IMR-90 (cell line): ENCODE measurements around the gene ZNF524.

Source experiments
- CEBPB ChIP-seq: IDR thresholded peaks from 2 replicates; pipeline ENCODE4 v1.6.1; 2012; ENCODE audit warnings: low read depth, low read length, improper control_type of control experiment
- MXI1 ChIP-seq: IDR thresholded peaks from 2 replicates; pipeline ENCODE4 v1.6.1; 2012; ENCODE audit warnings: low read depth, mild to moderate bottlenecking, low read length, moderate library complexity, borderline replicate concordance
- SMC3 ChIP-seq: fragments of 150-350 bp; IDR thresholded peaks from 2 replicates; pipeline ENCODE4 v1.6.1; 2016; ENCODE audit warnings: low read depth, mild to moderate bottlenecking, antibody characterized with exemption, low read length, moderate library complexity
- TF ChIP-seq, protein P1 (sequence below): fragments of 150-350 bp; IDR thresholded peaks from 2 replicates; pipeline ENCODE4 v1.6.1; 2017; ENCODE audit warnings: mild to moderate bottlenecking, antibody characterized with exemption, low read length, low read depth
- TF ChIP-seq, protein P2 (sequence below): conservative IDR thresholded peaks from 2 replicates; pipeline ENCODE4 v1.5.1; 2012; ENCODE audit warnings: mild to moderate bottlenecking, low read depth, low read length, improper control_type of control experiment

DNA sequence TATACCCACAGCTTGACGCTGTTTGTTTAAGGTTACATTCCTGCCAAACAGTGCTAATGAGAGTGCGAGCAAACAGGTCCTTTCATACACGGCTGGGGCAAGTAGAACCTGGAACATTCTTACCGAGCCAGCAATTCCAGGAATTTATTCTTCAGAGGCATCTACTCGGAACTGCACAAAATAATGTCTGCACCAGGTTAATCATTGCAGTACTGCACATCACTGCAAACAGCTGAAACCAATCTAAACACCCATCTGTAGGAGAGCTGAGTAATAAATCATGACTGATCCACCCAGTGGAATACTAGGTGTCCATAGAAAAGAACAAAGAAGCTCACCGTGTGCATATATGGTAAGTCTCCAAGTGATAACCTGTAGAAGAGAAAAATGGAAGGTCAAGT lies 18.3 kb upstream of the ZNF524 start:
- TF ChIP-seq, protein P1, sequence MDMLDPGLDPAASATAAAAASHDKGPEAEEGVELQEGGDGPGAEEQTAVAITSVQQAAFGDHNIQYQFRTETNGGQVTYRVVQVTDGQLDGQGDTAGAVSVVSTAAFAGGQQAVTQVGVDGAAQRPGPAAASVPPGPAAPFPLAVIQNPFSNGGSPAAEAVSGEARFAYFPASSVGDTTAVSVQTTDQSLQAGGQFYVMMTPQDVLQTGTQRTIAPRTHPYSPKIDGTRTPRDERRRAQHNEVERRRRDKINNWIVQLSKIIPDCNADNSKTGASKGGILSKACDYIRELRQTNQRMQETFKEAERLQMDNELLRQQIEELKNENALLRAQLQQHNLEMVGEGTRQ = no peak
- TF ChIP-seq, protein P2, sequence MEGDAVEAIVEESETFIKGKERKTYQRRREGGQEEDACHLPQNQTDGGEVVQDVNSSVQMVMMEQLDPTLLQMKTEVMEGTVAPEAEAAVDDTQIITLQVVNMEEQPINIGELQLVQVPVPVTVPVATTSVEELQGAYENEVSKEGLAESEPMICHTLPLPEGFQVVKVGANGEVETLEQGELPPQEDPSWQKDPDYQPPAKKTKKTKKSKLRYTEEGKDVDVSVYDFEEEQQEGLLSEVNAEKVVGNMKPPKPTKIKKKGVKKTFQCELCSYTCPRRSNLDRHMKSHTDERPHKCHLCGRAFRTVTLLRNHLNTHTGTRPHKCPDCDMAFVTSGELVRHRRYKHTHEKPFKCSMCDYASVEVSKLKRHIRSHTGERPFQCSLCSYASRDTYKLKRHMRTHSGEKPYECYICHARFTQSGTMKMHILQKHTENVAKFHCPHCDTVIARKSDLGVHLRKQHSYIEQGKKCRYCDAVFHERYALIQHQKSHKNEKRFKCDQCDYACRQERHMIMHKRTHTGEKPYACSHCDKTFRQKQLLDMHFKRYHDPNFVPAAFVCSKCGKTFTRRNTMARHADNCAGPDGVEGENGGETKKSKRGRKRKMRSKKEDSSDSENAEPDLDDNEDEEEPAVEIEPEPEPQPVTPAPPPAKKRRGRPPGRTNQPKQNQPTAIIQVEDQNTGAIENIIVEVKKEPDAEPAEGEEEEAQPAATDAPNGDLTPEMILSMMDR = no peak
- no peak for TF ChIP-seq SMC3
- TF ChIP-seq MXI1 = no peak
- no peak for TF ChIP-seq CEBPB
